IPS-18c (cell line): ENCODE data around the gene FAR2.
"Not testable (repeated sequence)": the region's sequence is repeated elsewhere in the genome, so short reads cannot be mapped to it uniquely, and the experiment has no call there.

Experiments used
- H3K4me3 ChIP-seq: 2 replicates; pipeline ENCODE4 v1.7.0; 2013; ENCODE audit warnings: low read depth, mild to moderate bottlenecking, low read length, moderate library complexity; ENCODE audit not compliant: insufficient read depth
- H3K9me3 ChIP-seq: one replicate; pipeline ENCODE4 v1.6.1; 2013; ENCODE audit warnings: mild to moderate bottlenecking, low read length, moderate library complexity; ENCODE audit not compliant: control insufficient read depth, insufficient read depth

FAR2 gene

GRCh38 chr12:29282031-29282816 is 133.1 kb downstream of the FAR2 start:
- H3K9me3 ChIP-seq: no peaks in the 10 kb centered on the region
- H3K4me3 ChIP-seq: no peak overlapping the region

- H3K9me3 ChIP-seq: no peaks in the 10 kb centered on the region
- no peak overlapping the region for H3K4me3 ChIP-seq
Observed at GRCh38 chr12:29283969-29284700, 135.1 kb downstream of the FAR2 start.

- no peak overlapping the region for H3K4me3 ChIP-seq
- no peaks in the 10 kb centered on the region for H3K9me3 ChIP-seq
Observed at GRCh38 chr12:29286081-29286790, 137.2 kb downstream of the FAR2 start.

GRCh38 chr12:29287622-29288021 is 138.5 kb downstream of the FAR2 start:
- Histone ChIP-seq H3K9me3 (no peaks in the 10 kb centered on the region), H3K4me3 (no peak overlapping the region)

GRCh38 chr12:29288031-29288430 is 139.0 kb downstream of the FAR2 start:
- H3K9me3 ChIP-seq: no peaks in the 10 kb centered on the region

GRCh38 chr12:29290475-29290874 is 141.4 kb downstream of the FAR2 start:
- not testable (repeated sequence) for H3K9me3 ChIP-seq, H3K4me3 ChIP-seq

More at GRCh38 chr12:29288031-29288430, 139.0 kb downstream of the FAR2 start:
- H3K4me3 ChIP-seq: no peak overlapping the region

- no peak overlapping the region for H3K4me3 ChIP-seq
Observed at GRCh38 chr12:29291226-29291625, 142.1 kb downstream of the FAR2 start.

GRCh38 chr12:29299633-29300032 is 150.6 kb downstream of the FAR2 start:
- no peak overlapping the region for H3K4me3 ChIP-seq
- no peaks in the 10 kb centered on the region for H3K9me3 ChIP-seq

More at GRCh38 chr12:29291226-29291625, 142.1 kb downstream of the FAR2 start:
- no peaks in the 10 kb centered on the region for H3K9me3 ChIP-seq

- H3K4me3 ChIP-seq: no peak overlapping the region
Observed at GRCh38 chr12:29301114-29301513, 152.0 kb downstream of the FAR2 start.

GRCh38 chr12:29304388-29304787 is 155.3 kb downstream of the FAR2 start:
- H3K4me3 ChIP-seq: no peak overlapping the region
- H3K9me3 ChIP-seq: no peaks in the 10 kb centered on the region

More at GRCh38 chr12:29301114-29301513, 152.0 kb downstream of the FAR2 start:
- no peaks in the 10 kb centered on the region for H3K9me3 ChIP-seq

GRCh38 chr12:29306266-29306665 is 157.2 kb downstream of the FAR2 start:
- Histone ChIP-seq H3K9me3 (no peaks in the 10 kb centered on the region), H3K4me3 (no peak overlapping the region)

- Histone ChIP-seq H3K4me3 (no peak overlapping the region), H3K9me3 (no peaks in the 10 kb centered on the region)
Observed at GRCh38 chr12:29306682-29307081, 157.6 kb downstream of the FAR2 start.

- H3K9me3 ChIP-seq: no peaks in the 10 kb centered on the region
Observed at GRCh38 chr12:29309320-29309902, 160.3 kb downstream of the FAR2 start.

GRCh38 chr12:29310899-29311298 is 161.8 kb downstream of the FAR2 start:
- Histone ChIP-seq H3K9me3 (no peaks in the 10 kb centered on the region), H3K4me3 (no peak overlapping the region)

More at GRCh38 chr12:29309320-29309902, 160.3 kb downstream of the FAR2 start:
- no peak overlapping the region for H3K4me3 ChIP-seq

GRCh38 chr12:29314416-29314815 is 165.3 kb downstream of the FAR2 start:
- Histone ChIP-seq H3K4me3 (no peak overlapping the region), H3K9me3 (no peaks in the 10 kb centered on the region)

GRCh38 chr12:29316752-29317151 is 167.7 kb downstream of the FAR2 start:
- Histone ChIP-seq H3K9me3 (no peaks in the 10 kb centered on the region), H3K4me3 (no peak overlapping the region)

GRCh38 chr12:29317556-29318363 is 168.7 kb downstream of the FAR2 start:
- H3K4me3 ChIP-seq: no peak overlapping the region

More at GRCh38 chr12:29317556-29318363, 168.7 kb downstream of the FAR2 start:
- no peaks in the 10 kb centered on the region for H3K9me3 ChIP-seq
